Mesangial cell (primary cell): ENCODE results near the gene KRIT1. TPM values are rescaled to one million over a fixed set of nuclear protein-coding genes. Genes with fewer than 3 reads are reported as not detected.

ENCODE experiments used
- total RNA-seq: library from RNA; depleted of rRNA; stranded (reverse); fragments of >200 nt; gene quantifications from 2 replicates; pipeline ENCODE4 v1.2.3, GENCODE V29; 2015

Gene KRIT1
- total RNA-seq, result 15.2 and 17.3 TPM in 2 replicates

DNA sequence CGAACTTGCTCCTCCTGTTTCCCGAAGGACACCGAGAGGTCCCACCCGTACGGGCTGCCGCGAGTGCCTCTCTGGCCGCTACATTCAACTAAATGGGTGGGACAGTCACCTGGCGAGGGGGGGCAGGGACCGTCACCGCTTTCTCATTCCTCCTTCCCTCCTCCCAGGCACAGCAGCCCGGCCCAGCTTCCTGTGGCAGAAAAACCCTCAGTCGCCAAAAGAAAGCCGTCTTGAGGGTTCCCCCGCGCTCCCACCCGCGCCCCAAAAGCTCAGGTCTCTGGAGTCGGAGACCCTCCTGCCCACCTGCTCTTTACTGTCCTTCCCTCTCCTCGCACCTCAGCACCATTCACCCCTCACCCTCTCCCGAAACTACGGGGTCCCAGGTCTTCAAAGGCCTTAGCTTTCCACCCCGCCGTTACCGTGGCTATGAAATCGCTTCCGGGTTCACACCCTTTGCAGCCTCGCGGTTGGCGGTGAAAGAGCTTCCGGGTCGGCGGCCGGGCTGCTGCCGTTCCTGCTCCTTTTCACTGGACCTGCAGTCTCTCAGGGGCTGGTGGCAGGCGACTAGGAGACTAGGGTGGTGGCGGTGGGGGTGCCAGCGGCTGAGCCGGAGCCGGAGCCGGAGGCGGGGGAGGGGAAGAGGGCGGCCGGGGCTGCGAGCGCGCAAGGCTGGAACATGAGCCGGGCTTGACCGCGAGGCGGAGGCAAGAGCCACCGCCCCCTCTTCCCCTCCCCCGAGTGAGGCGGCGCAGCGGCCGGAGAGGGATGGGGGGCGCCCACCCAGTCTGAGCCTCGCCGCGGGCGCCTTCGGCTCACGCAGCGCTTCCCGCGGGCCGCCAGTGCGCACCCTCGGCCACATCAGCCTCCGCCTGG lies at the start of gene KRIT1, which contains the start of gene ANKIB1:
Gene KRIT1, minus strand, starts transcription at position 428 of the 873 bp plus-strand sequence. CDS start 3,779 bp downstream, outside the sequence.
Gene ANKIB1, plus strand, starts transcription at position 488 of the 873 bp plus-strand sequence. CDS start 49,005 bp downstream, outside the sequence.

GRCh38 chr7:92178928-92179924 lies 66.5 kb downstream of the KRIT1 start, which contains the start of gene LRRD1:
TSS of gene LRRD1 (minus strand) at chr7:92179142. CDS start at chr7:92165202, 13,940 bp downstream.

Other genes starting within 250 kb of the KRIT1 start
- 53.6 and 77.9 TPM in 2 replicates for gene CYP51A1, start 111.4 kb downstream of the KRIT1 start, total RNA-seq
- not detected in 2 replicates for gene LRRD1, start 66.8 kb downstream of the KRIT1 start, total RNA-seq
- 23.8 and 27.1 TPM in 2 replicates for gene ANKIB1, start 60 bp upstream of the KRIT1 start, total RNA-seq
- 11.2 and 28.5 TPM in 2 replicates for gene GATAD1, start 201.6 kb upstream of the KRIT1 start, total RNA-seq
- not detected in 2 replicates for gene ERVW-1, start 232.0 kb upstream of the KRIT1 start, total RNA-seq